ENCODE results near the gene FIGNL2.
"Not testable (repeated sequence)": the region's sequence is repeated elsewhere in the genome, so short reads cannot be mapped to it uniquely, and the experiment has no call there.

FIGNL2 gene

DNA sequence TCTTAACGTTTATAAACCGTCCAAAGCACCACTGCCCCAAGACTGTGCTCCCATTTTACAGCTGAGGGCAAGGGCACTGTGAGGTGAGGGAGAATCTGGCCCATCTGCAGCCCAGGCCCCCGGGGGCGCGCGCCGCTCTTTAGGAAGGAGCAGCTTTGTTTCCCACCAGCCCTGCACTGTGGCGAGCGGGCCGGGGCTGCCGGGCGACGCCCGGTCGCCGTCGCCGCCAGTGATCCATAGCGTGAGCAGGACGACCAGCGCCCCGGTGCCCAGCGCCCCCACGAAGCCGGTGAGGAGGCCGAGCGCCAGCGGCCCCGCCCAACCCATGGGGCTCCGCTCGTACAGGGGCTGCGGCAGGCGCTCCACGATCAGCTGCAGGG is 34.6 kb downstream of the FIGNL2 start:
- no peak for DNase-seq

DNA sequence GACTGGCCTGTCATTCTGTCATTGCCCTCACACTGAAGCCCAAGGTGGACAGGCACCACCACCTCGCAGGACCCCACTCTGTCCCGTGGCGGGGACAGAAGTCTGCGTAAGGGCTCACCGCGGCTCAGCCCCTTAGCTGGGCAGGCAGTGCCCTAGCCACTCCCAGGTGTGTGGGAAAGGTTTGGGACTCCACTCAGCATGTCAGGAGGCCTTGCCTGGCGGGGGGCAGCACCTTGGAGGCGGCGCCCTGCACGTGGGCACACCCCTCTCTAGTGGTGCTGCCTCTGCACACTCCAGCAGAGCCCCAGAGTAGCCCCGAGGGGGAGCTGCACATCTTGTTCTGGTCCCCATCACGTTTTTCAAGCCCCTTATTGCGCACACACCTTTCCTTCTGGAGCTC is 35.6 kb downstream of the FIGNL2 start:
- DNase-seq = no peak

DNA sequence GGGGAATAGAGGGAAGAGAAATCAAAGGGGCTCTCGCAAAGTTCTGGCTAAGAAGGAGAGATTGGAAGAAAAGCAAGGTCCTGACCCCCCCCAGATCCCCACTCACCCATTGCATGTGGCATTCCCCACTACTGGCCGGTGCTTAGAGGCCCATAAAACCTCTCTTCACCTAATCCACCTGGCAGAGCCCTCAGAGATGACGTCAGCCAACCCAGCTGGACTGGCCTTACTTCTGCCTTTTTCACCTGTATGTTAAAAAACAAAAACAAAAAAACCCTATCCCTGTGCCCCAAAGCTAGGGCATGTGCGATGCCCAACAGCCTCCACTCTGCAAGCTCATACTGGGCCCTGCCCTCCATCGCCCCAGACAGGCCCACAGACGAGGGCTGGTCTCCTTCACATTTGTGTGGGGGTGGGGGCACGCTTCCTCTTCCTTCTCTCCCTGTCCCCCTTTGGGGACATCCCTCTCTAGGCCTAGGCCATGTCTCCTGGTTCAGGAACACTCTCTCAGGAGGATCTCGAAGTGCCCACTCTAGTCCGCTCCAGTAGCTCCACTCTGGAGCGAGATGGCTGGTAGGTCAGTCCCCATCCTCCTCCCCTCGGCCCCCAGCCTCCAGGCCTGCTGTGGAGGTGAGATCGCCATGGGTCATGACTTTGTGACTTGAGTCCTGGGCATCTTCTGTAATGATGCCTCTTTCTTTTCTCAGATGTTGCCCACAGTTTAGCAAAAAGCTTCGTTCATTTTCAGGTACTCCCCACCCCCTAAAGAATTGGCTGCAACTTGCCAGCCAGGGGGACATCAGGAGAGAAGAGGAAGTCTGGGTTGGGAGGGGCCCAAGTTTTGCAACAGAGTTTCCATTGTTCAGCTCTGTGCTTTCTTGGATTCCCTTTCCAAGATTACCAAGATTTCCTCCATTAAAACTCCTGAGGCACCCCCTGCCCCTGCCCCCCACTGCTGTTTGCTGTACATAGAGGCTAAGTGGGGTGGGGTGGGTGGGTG is 37.0 kb downstream of the FIGNL2 start:
- no peak for DNase-seq

DNA sequence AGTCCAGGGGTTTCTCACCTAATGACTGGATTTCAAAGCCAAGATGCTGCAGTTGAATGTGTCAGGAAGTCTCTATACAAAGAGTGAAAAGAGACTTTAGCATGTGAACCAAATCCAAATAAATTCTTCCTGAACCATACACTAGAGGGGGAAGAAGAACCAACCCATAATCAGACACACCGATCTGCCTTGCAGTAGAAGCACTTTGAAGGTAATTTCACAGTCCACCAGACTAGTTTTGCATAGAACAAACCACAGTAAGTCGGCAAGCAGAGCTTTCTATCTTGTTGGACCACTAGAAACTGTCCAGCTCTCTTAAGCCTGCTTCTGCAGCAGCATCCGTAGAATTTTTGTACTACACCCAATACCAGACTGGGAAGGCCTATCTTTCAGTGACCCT is 39.3 kb downstream of the FIGNL2 start:
- no peak for DNase-seq

DNA sequence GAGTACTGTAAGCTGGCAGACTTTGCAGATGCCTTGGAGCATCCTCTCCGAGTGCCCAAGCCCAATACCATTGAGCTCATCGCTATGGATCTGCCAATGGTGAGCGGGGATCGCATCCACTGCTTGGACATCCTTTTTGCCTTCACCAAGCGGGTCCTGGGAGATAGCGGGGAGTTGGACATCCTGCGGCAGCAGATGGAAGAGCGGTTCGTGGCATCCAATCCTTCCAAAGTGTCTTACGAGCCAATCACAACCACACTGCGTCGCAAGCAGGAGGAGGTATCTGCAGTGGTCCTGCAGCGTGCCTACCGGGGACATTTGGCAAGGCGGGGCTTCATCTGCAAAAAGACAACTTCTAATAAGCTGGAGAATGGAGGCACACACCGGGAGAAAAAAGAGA is 41.6 kb downstream of the FIGNL2 start:
- no peak for DNase-seq

DNA sequence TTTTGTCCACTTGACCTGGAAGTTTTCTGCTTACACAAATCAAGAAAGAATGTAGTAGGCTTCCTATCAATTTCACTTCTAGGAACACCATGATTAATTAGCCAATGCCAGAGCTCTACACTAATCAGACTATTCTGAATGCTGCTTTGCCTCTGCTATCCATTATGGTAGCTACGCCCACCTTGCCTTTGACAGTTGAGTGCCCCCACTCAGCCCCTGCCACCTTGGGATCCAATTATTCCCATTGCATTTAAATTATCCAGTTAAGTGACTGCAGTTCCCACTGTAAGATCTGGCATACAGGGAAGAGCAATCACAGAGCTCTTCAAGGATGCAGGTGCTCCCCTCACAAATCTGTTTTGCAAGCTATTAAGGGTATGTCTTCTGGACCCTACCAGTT is 47.5 kb downstream of the FIGNL2 start:
- DNase-seq = no peak

DNA sequence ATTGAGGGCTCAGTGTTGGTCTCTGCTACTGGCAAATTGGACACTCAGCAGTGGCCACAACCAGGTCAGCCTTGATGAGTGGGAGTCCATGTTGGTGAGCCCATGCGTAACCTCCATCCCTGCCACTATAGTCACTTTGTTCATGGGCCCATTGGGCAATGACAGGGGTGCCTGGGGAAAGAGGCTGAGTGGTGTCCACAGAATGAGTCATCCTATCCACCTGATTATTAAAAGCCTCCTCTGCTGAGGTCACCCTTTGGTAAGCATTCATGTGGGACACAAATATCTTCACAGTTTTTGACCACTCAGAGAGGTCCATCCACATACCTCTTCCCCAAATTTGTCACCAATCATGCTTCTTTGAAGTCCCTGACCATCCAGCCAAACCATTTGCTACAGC is 50.0 kb downstream of the FIGNL2 start:
- no peak for DNase-seq

DNA sequence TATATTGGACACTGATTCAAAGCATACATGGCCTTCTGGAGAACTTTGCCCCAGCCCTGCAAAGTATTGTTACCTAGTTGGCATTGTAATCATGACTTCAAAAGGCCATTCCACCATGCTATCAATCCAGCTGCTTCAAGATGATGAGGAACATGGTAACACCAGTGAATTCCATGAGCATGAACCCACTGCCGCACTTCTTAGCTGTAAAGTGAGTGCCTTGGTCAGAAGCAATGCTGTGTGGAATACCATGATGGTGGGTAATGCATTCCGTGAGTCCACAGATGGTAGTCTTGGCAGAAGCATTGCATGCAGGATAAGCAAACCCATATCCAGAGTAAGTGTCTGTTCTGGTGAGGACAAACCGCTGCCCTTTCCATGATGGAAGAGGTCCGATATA is 50.5 kb downstream of the FIGNL2 start:
- DNase-seq = not testable (repeated sequence)

DNA sequence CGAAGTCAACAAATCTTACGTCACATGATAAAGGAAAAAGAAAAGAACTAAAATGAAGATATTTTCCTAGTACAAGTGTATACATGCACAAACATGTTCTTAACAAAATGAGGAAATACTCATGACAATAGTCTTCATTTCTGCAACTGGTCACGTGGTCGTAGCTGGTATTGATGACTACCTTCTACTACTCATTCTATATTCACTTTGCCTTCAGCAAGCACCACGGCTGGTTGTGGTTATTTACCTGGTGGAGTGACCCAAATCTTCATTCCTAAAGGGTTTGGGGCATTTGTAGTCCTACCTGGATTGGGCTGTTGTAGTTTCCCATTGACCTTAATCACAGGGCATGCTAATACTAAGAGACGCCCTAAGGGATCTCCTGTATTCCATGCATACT is 51.2 kb downstream of the FIGNL2 start:
- no peak for DNase-seq

DNA sequence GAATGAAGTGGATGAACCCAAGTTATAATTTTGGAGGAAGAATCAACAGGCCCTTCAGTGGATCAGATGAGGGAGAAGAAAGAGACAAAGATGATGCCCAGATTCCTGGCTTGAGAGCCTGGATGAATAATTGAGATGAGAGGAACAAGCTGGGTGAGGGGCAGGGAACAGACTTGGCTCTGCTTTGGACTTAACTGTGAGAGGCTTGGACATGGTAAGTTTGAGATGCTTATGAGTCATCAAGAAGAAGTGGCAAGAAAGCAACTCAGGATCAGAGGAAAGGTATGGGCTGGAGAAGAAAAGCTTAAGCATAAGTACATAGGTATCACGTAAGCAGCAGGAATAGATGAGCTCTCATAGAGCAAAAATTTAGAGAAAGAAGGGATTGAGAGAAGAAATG is 55.3 kb downstream of the FIGNL2 start:
- DNase-seq = no peak

DNA sequence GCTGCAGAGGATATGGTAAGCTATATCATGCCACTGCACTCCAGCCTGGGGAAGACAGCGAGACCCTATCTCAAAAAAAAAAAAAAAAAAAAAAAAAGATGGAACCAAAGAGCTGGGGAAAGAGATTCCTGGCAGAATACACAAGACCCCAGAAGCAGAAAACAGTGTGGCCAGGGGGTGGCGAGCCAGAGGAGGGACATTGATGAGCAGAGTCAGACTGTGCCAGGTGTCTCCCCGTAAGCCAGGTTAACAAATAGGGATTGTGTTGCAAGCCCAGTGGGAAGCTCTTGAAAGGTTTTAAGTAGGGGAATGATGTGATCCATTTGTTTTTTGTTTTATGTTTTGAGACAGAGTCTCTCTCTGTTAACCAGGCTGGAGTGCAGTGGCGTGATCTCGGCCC is 56.1 kb downstream of the FIGNL2 start:
- no peak for DNase-seq

DNA sequence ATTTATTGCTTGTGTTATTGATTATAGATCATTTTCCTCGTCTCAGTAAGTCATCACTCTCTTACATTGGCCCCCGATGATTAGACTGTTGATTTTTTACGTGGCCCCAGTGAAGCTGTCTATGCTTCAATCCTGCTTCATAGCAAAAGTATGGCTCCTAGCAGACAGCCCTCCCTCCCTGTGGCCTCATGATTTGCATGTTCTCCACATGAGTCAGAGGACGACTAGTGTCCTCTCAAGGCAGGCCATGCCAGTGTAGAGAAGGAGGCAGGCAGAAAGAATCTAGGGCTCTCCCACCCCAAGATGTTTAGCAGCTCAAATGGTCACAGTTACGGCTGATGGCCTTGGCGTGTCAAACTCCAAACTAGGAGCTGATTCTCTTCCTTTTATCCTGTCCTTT is 59.6 kb downstream of the FIGNL2 start:
- no peak for DNase-seq

DNA sequence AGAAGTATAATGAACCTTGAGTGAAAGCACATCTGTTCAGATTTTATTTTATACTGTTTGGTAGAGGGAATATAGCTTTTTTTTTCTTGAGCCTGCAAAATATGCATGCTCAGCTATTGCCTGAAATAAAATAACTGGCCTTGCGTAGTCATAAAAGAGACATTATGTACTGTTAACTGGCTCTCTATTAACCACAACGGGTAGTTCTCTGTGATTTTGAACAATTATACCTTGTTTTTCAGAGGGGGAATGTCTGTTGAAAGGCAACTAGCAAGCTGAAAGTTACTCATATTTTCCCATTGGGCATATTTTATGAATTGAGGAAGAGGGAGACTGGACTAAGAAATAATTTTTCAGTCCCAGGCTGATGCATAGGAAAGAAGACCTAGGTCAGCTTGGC is 62.6 kb downstream of the FIGNL2 start:
- no peak for DNase-seq

DNA sequence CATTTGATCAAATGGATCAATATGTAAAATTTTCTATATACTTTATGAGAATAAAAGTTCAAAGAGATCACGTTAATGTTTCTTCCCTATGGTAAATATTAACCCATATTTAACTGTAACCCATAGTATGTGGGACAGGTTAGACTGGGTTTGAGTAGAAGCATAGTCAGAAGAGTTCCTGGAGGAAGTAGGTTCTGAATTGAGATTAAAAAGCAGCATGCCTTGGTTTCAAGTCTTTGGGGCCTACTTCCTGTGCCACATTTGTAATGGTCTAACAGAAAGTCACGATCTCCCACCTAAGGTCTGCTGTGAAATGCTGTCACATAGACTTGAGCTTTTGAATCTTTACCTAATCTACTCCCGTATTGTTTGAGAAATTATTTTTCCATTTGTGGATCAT is 63.8 kb downstream of the FIGNL2 start:
- no peak for DNase-seq

DNA sequence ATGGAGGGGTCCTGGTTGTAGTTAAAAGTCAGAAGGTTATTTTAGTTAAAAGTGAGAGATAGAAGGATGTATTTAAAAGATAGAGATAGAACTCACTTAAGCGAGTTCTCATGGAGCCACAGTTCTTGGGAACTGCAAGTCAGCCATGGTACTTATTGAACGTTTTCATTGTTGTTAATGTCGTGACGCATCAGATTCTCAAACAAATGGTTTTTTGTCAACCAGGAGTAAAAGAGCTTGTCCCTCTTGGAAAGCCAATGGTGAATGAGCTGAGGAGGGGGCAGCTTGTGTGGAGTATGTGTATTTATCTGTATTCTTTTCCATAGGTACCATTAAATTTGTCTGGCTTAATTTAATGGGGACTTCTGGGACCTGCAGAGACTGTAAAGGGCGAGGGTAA is 68.6 kb downstream of the FIGNL2 start:
- DNase-seq = no peak

DNA sequence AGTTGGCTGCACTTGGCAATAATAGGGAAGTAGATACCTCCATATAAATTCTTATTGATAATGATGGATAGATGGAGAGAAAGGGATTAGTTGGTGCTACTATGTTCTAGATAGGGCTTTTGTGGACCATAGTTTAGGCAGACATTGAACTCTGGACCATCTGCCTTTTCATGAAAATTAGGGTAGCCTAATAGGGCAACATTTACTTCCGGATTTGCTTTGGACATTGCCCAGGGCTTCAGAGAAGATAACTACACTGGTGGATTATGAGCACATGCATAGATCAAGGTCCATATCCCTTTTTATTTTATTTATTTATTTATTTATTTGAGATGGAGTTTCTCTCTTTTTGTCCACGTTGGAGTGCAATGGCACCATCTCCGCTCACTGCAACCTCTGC is 70.5 kb downstream of the FIGNL2 start:
- no peak for DNase-seq

DNA sequence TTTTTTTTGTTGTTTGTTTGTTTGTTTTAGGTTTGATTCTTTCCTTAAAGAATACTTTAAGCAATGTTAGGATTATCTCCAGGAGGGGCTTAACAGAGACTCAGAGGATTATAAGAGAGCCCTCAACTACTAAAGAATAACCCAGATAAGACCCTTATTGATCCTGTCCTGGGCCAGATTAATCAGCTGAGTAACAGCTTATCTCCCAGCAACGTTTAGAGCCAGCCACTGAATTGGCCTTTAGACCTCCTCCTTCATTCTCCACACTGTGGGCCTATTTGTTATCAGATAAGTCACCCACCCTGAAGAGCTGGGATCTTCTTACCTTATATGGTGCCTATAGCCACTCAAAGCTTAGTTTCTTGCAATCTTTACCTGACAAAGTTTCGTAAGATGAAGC is 71.1 kb downstream of the FIGNL2 start:
- no peak for DNase-seq

DNA sequence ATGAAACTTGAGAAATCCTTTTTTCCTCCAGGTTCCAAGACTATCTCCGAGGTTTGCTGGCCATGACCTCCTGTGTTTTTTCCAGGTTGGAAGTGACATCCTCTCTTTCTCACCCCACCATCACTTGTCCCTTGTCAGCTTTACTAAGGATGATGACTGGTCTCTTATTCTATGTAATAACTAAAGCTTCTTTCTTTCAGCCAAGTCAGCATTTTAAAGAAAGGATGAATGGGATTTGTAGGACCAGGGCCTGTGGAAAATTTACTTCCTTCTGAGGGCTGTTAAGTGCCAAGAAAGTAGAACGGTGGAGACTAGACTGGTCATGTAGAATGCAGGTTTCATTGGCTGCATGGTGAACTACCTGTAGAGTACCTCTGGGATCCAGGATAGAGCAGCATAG is 73.6 kb downstream of the FIGNL2 start:
- no peak for DNase-seq

DNA sequence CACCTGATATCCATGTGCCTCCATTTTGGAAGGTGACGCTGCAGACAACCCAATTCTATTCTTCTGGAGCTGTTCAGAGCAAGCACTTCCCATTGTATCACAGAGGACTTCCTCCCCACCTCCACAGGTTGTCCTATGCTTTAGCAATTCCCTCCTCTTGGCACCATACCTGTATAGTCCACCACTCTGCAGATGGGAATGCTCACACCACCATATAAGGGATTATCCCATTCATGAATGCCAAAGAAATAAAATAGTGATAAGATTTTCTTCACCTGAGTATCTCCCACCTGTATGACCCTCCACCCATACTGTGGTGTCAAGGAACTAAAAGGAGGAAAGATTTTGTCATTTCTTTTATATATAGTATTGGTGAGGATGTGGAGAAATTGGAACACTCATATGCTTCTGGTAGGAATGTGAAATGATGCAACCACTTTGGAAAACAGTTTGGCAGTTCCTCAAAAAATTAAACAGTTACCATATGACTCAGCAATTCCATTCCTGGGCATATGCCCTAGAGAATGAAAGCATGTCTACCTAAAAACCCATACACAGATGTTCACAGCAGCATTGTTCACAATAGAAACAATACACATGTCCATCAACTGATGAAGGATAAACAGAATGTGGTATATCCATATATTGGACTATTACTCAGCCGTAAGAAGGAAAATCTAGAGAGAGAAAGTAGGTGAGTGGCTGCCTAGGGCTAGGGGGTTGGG is 75.2 kb downstream of the FIGNL2 start:
- DNase-seq = no peak

DNA sequence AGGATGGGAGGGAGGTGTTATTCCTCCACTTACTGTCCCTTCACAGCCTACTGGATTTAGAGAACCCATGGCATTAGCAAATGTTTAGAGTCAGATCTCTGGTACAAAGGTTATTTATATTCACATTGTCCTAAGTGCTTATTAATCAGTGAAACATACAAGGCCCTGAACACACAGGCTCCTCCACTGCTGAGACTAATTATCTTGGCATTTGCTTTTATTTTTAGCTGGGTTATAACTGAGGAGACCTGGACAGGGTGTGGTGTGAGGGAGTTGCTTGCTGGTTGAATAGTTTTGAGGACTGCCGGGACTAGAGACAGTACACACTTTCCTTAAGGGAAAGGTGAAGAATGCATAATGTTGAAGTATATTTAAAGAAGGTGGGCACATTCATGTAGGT is 77.5 kb downstream of the FIGNL2 start:
- DNase-seq = no peak

All from NCI-H510A (cell line).